K562 (cell line): ENCODE measurements around the gene C12orf75. TPM values are rescaled to one million over a fixed set of nuclear protein-coding genes. Genes with fewer than 3 reads are reported as not detected.

Experiments
- ATAC-seq: fragments of 200-7000 bp; cut with Tn5 transposase; 3 replicates; pipeline ENCODE4 v1.9.1; 2020; ENCODE audit warnings: moderate library complexity
- BruUV-seq: library from RNA; stranded (reverse); fragments of 400-500 nt; replicated peaks from 2 replicates; lab custom pipeline; 2021; lab: Mats Ljungman, UMichigan
- CTCF ChIA-PET: fragments of 300-600 bp; formaldehyde crosslinking; extraction: SDS; loops from one replicate; lab custom pipeline; 2021; ENCODE audit warnings: low intra/inter-chr PET ratio; lab: Yijun Ruan, JAX
- POLR2A ChIA-PET: fragments of 300-600, 350-650 bp; sonication (Branson Sonifier 250); formaldehyde crosslinking; extraction: SDS; loops from one replicate; lab custom pipeline; 2021; ENCODE audit warnings: antibody characterized with exemption, inconsistent platforms; lab: Yijun Ruan, JAX
- DNase-seq, 4 experiments: peaks; one replicate each; pipeline versions ENCODE4 v3.0.0 to v3.0.0-alpha.2; 2011 to 2018; ENCODE audit warnings: low spot score in 3 of 4, mixed read lengths in 3 of 4; ENCODE audit errors: extremely low read depth in 1 of 4
- FAIRE-seq: peaks from 2 replicates; lab custom pipeline; 2011; peaks lifted over from hg19 to GRCh38; lab: Jason Lieb, UNC
- H2AFZ ChIP-seq: 2 replicates; pipeline ENCODE4 v1.6.0; 2011; ENCODE audit warnings: low read depth, low read length, control low read depth, inconsistent platforms
- H3K27ac ChIP-seq: fragments of 200-600 bp; 3 replicates; pipeline ENCODE4 v1.8.0; 2011; ENCODE audit warnings: low read depth, mild to moderate bottlenecking, control low read depth, inconsistent platforms, low read length, moderate library complexity, mixed read lengths; ENCODE audit errors: extremely low read depth
- H3K27me3 ChIP-seq, 2 experiments: fragments of 300-600 bp in 1 of 2; 2 replicates in 1 of 2; 3 replicates in 1 of 2; pipeline versions ENCODE4 v1.6.0 to v1.8.0; 2011; ENCODE audit warnings: inconsistent platforms in 2 of 2, low read length in 2 of 2, mild to moderate bottlenecking in 1 of 2, mixed read lengths in 1 of 2, moderate library complexity in 1 of 2; ENCODE audit not compliant: control insufficient read depth in 2 of 2, insufficient read depth in 2 of 2
- H3K36me3 ChIP-seq: fragments of 300-600 bp; 3 replicates; pipeline ENCODE4 v1.8.0; 2011; ENCODE audit warnings: mild to moderate bottlenecking, low read length, inconsistent platforms; ENCODE audit not compliant: control insufficient read depth, insufficient read depth
- H3K4me1 ChIP-seq, 2 experiments: fragments of 200-600 bp in 1 of 2; replicated peaks in 1 of 2; 2 replicates in 1 of 2; 3 replicates in 1 of 2; pipeline versions ENCODE4 v1.5.1 to v1.8.0; 2011; ENCODE audit warnings: inconsistent platforms in 2 of 2, low read length in 2 of 2, mild to moderate bottlenecking in 1 of 2, mixed read lengths in 1 of 2, moderate library complexity in 1 of 2; ENCODE audit not compliant: control insufficient read depth in 2 of 2, insufficient read depth in 2 of 2
- H3K4me2 ChIP-seq: 2 replicates; pipeline ENCODE4 v1.6.1; 2011; ENCODE audit warnings: low read length, control low read depth, inconsistent platforms, mixed read lengths; ENCODE audit not compliant: insufficient read depth
- H3K4me3 ChIP-seq: fragments of 200-600 bp; sonication (generic), shearing (Covaris generic); 2 replicates; pipeline ENCODE4 v1.5.1; 2016; ENCODE audit warnings: control low read depth, inconsistent platforms
- H3K79me2 ChIP-seq: fragments of 200-600 bp; 3 replicates; pipeline ENCODE4 v1.8.0; 2011; ENCODE audit warnings: low read length, inconsistent platforms; ENCODE audit not compliant: control insufficient read depth, insufficient read depth
- H3K9ac ChIP-seq, 2 experiments: 2 replicates each; pipeline versions ENCODE4 v1.6.0 to v1.6.1; 2011; ENCODE audit warnings: low read depth in 2 of 2, low read length in 2 of 2, control low read depth in 1 of 2, inconsistent platforms in 1 of 2, mild to moderate bottlenecking in 1 of 2, mixed read lengths in 1 of 2; ENCODE audit not compliant: insufficient read depth in 1 of 2
- H3K9me1 ChIP-seq: one replicate; pipeline ENCODE4 v1.6.0; 2011; ENCODE audit warnings: inconsistent platforms, mild to moderate bottlenecking, low read length, moderate library complexity; ENCODE audit not compliant: control insufficient read depth, insufficient read depth
- H3K9me3 ChIP-seq: replicated peaks from 2 replicates; pipeline ENCODE4 v1.5.1; 2011; ENCODE audit warnings: low read depth, low read length, inconsistent platforms; ENCODE audit not compliant: control insufficient read depth, insufficient read depth
- H4K20me1 ChIP-seq: replicated peaks from 2 replicates; pipeline ENCODE4 v1.6.1; 2011; ENCODE audit warnings: low read length, inconsistent platforms, mixed read lengths; ENCODE audit not compliant: control insufficient read depth, insufficient read depth
- BRCA1 ChIP-seq, 2 experiments: fragments of 450-650 bp in 1 of 2; sonication (generic) in 1 of 2; formaldehyde crosslinking in 1 of 2; IDR thresholded peaks; 2 replicates each; pipeline versions ENCODE4 v1.5.0 to v1.6.1; 2017 to 2020; ENCODE audit warnings: mild to moderate bottlenecking in 1 of 2, missing genetic modification reagents in 1 of 2
- CAMTA2 ChIP-seq: fragments of 250-450 bp; sonication (Bioruptor Pico); conservative IDR thresholded peaks from 2 replicates; pipeline ENCODE4 v1.5.1; 2022
- CLOCK ChIP-seq: fragments of 250-450 bp; sonication (Bioruptor Pico); IDR thresholded peaks from 2 replicates; pipeline ENCODE4 v1.4.0; 2020; ENCODE audit warnings: mild to moderate bottlenecking, moderate library complexity, borderline replicate concordance
- JUND ChIP-seq, 2 experiments: IDR thresholded peaks; 2 replicates in 1 of 2; 3 replicates in 1 of 2; pipeline ENCODE4 v1.6.1; 2011; ENCODE audit warnings: borderline replicate concordance in 2 of 2, low read depth in 2 of 2, low read length in 2 of 2, improper control_type of control experiment in 1 of 2, missing biosample characterization in 1 of 2, missing genetic modification characterization in 1 of 2, missing genetic modification reagents in 1 of 2
- MEF2A ChIP-seq: IDR thresholded peaks from 2 replicates; pipeline ENCODE4 v1.6.1; 2011; ENCODE audit warnings: low read depth, mild to moderate bottlenecking, low read length, moderate library complexity; ENCODE audit not compliant: control insufficient read depth
- MXD1 ChIP-seq: fragments of 250-450 bp; sonication (Bioruptor Pico); IDR thresholded peaks from 2 replicates; pipeline ENCODE4 v1.8.0; 2021; ENCODE audit warnings: borderline replicate concordance, mild to moderate bottlenecking, moderate library complexity; ENCODE audit not compliant: poor library complexity, severe bottlenecking
- NFE2L1 ChIP-seq: fragments of 450-650 bp; IDR thresholded peaks from 2 replicates; pipeline ENCODE4 v1.6.1; 2016; ENCODE audit warnings: missing genetic modification characterization, low read depth, mild to moderate bottlenecking, missing compliant biosample characterization, moderate library complexity, borderline replicate concordance
- SMAD3 ChIP-seq: fragments of 450-650 bp; formaldehyde crosslinking; conservative IDR thresholded peaks from 2 replicates; pipeline ENCODE4 v1.4.0; 2020; ENCODE audit warnings: mild to moderate bottlenecking
- SNAPC5 ChIP-seq: fragments of 250-450 bp; sonication (Bioruptor Pico); IDR thresholded peaks from 2 replicates; pipeline ENCODE4 v1.8.0; 2021; ENCODE audit warnings: moderate library complexity, mild to moderate bottlenecking, inconsistent platforms
- TAL1 ChIP-seq: fragments of 450-650 bp; IDR thresholded peaks from 2 replicates; pipeline ENCODE4 v1.6.1; 2016; ENCODE audit warnings: mild to moderate bottlenecking
- UBTF ChIP-seq, 2 experiments: IDR thresholded peaks; 2 replicates each; pipeline ENCODE4 v1.6.1; 2012; ENCODE audit warnings: improper control_type of control experiment in 2 of 2, low read depth in 2 of 2, low read length in 2 of 2, borderline replicate concordance in 1 of 2
- ZBTB8A ChIP-seq: fragments of 450-650 bp; IDR thresholded peaks from 2 replicates; pipeline ENCODE4 v1.6.1; 2018; ENCODE audit warnings: mild to moderate bottlenecking, moderate library complexity; ENCODE audit not compliant: partially characterized antibody
- ZNF197 ChIP-seq: fragments of 200-800 bp; sonication (Bioruptor generic); IDR thresholded peaks from 2 replicates; pipeline ENCODE4 v1.6.1; 2016; ENCODE audit warnings: low read depth, missing genetic modification characterization, missing compliant biosample characterization
- ZNF274 ChIP-seq: IDR thresholded peaks from 2 replicates; pipeline ENCODE4 v1.6.1; 2011; ENCODE audit warnings: low read depth, mild to moderate bottlenecking, low read length, moderate library complexity, borderline replicate concordance
- WGBS: fragments of 100-300 bp; shearing (Covaris generic); methylation state at CpG from one replicate; pipeline ENCODE4 v1.1.6; 2016; ENCODE audit warnings: low coverage, mixed read lengths; ENCODE audit not compliant: insufficient coverage; ENCODE audit errors: missing lambda C conversion rate; 5-methylcytosine and 5-hydroxymethylcytosine counted together
- in situ Hi-C: fragments of 300-500 bp; cut with MboI; formaldehyde crosslinking; loops from 4 replicates; pipeline ENCODE4 v1.15.0; 2018; ENCODE audit warnings: inconsistent platforms, mixed read lengths
- intact Hi-C: fragments of 100-400 bp; cut with micrococcal nuclease; formaldehyde crosslinking; loops from 2 replicates; pipeline ENCODE4 v1.14.2; 2022
- polyA plus RNA-seq, 8 experiments: library from polyadenylated mRNA; depleted of rRNA in 4 of 8; stranded (reverse) in 5 of 8; unstranded in 3 of 8; fragments of >200 nt; fragmentation: Nextera tagmentation in 2 of 8; fragmentation: Illumina TruSeq in 1 of 8; extraction: Ambion mirVana in 2 of 8; extraction: Trizol in 1 of 8; gene quantifications; 2 replicates each; pipeline versions ENCODE4 v1.2.1 to v1.2.3, GENCODE V29; 2011 to 2014; ENCODE audit warnings: inconsistent platforms in 1 of 8, missing spikeins in 1 of 8
- total RNA-seq, 7 experiments: library from RNA; depleted of rRNA in 6 of 7; stranded (reverse); fragments of >200 nt in 6 of 7; fragmentation: Illumina TruSeq in 2 of 7; extraction: Trizol in 2 of 7; gene quantifications; 2 replicates each; pipeline versions ENCODE4 v1.2.1 to v1.2.3, GENCODE V29; 2011 to 2021; ENCODE audit warnings: low replicate concordance in 1 of 7

The C12orf75 gene
- total and polyA plus RNA-seq, 9 of the 15 experiments (the other 6 are each of a cell fraction or from before 2014, with no cell fraction given) = 0.06 to 0.82 (median 0.26) TPM; not detected in 3

GRCh38 chr12:105391231-105391630, 60.7 kb downstream of the C12orf75 start:
- no peaks in the 10 kb centered on the region for H3K9me1 ChIP-seq
- in situ Hi-C loops = loop anchor here (25.0 kb wide), 2 partner anchors 1029 to 1179 kb away; partner anchors contain the start of gene TXNRD1
- 0% methylated on average over 1 of the region's 1 CpG for WGBS
- no peaks in the 10 kb centered on the region for H3K9me3 ChIP-seq
- peaks cover 0 to 17% of the 10 kb centered on the region in 2 experiments; a peak in 3 of 5 replicates for H3K27me3 ChIP-seq
- H3K36me3 ChIP-seq = no peaks in the 10 kb centered on the region
- H3K4me2 ChIP-seq = no peak overlapping the region
- FAIRE-seq (no peak), DNase-seq (no peak), ATAC-seq (no peak)
- no TSS peak for BruUV-seq
- no peaks in the 10 kb centered on the region for H4K20me1 ChIP-seq
- intact Hi-C loops = no loop called here
- no peak overlapping the region for H3K4me3 ChIP-seq
- CTCF ChIA-PET = no interaction called here
- H3K79me2 ChIP-seq = no peaks in the 10 kb centered on the region
- no peak overlapping the region for H2AFZ ChIP-seq
- no peak overlapping the region for H3K9ac ChIP-seq
- no peak overlapping the region for H3K27ac ChIP-seq
- TF ChIP-seq MEF2A (no peak), CLOCK (CRISPR knock-in tag) (no peak), CAMTA2 (no peak), ZNF197 (CRISPR knock-in tag) (no peak), MXD1 (CRISPR knock-in tag) (no peak), NFE2L1 (tag) (no peak), SMAD3 (CRISPR knock-in tag) (no peak), BRCA1 (IDR thresholded peaks at IDR 0.05) (no peak), BRCA1 (CRISPR knock-in tag; IDR thresholded peaks at IDR 0.05) (no peak), ZNF274 (no peak), TAL1 (no peak), ZBTB8A (no peak), SNAPC5 (CRISPR knock-in tag) (no peak), UBTF (IDR thresholded peaks at IDR 0.05; ENCODE audit: borderline replicate concordance in 1 of 2, low read depth in 2 of 2, low read length in 2 of 2) (no peak), JUND (IDR thresholded peaks at IDR 0.05; ENCODE audit: borderline replicate concordance, low read depth, low read length) (no peak), JUND (tag; IDR thresholded peaks at IDR 0.05; ENCODE audit: borderline replicate concordance, low read depth, low read length) (no peak)
- TF ChIP-seq, all 486 proteins: peak for 0
- H3K4me1 ChIP-seq = no peaks in the 10 kb centered on the region
- POLR2A ChIA-PET = interaction anchor here (1.0 kb wide), 1 partner anchor 8 kb away, joined by 3 read pairs; no protein-coding TSS in a partner anchor
